Lower lobe of right lung (tissue), 2 donors: ENCODE results near the gene CFHR1. TPM values are rescaled to one million over a fixed set of nuclear protein-coding genes. Genes with fewer than 3 reads are reported as not detected.
"Not testable (repeated sequence)": the region's sequence is repeated elsewhere in the genome, so short reads cannot be mapped to it uniquely, and the experiment has no call there.

Experiments
- ATAC-seq, 2 donors: fragments of 200-7000 bp; cut with Tn5 transposase; one replicate each; pipeline ENCODE4 v1.9.1; 2020 to 2022; ENCODE audit warnings: mild to moderate bottlenecking in 2 of 2, moderate library complexity in 2 of 2
- DNase-seq: peaks from one replicate; pipeline ENCODE4 v3.0.0-alpha.2; 2020
- H3K27ac ChIP-seq: fragments of 200-600 bp; one replicate; pipeline ENCODE4 v1.8.0; 2022
- H3K27me3 ChIP-seq: fragments of 200-600 bp; one replicate; pipeline ENCODE4 v1.8.0; 2022; ENCODE audit warnings: low read depth
- H3K36me3 ChIP-seq: fragments of 200-600 bp; one replicate; pipeline ENCODE4 v1.8.0; 2022; ENCODE audit warnings: mild to moderate bottlenecking
- H3K4me1 ChIP-seq: fragments of 200-600 bp; one replicate; pipeline ENCODE4 v1.8.0; 2022
- H3K4me3 ChIP-seq: fragments of 200-600 bp; one replicate; pipeline ENCODE4 v1.8.0; 2022; ENCODE audit warnings: mild to moderate bottlenecking
- H3K9me3 ChIP-seq: fragments of 200-600 bp; one replicate; pipeline ENCODE4 v1.8.0; 2022
- intact Hi-C: fragments of 100-400 bp; cut with DNase I; formaldehyde crosslinking; loops from one replicate; pipeline ENCODE4 v1.11.0; 2022
- total RNA-seq: library from RNA; stranded (reverse); fragmentation: NEBNext Ultra II Directional; extraction: Animal tissue kit (Norgen Biotek cat#: 25700); gene quantifications from one replicate; pipeline ENCODE4 v1.2.1, GENCODE V29; 2021
- TF ChIP-seq, protein P1 (sequence below): fragments of 200-600 bp; IDR thresholded peaks from one replicate; pipeline ENCODE4 v1.8.0; 2022; ENCODE audit warnings: antibody characterized with exemption, mild to moderate bottlenecking
- donor health status: DM: no; HTN: yes; CAD: no; lungs with severe emphysema.

The CFHR1 gene
- total RNA-seq, 1 donor from 2014 or later: 0.74 TPM

DNA sequence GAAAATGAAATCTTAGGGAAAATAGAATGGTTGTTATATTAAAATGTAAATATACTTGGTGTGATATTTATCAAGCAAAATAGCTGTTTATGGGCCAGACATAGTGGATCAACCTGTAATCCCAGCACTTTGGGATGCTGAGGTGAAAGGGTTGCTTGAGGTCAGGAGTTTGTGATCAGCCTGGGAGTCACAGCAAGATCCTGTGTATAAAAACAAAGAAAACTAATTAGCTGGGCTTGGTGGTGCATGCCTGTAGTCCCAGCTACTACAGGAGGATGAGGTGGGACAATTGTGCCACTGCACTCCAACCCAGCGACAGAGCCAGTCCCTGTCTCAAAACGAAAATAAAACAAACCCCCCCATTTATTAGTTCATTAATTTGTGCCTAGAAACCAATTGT, 21.6 kb upstream of the CFHR1 start:
- ATAC-seq: no peak
- TF ChIP-seq, protein P1, sequence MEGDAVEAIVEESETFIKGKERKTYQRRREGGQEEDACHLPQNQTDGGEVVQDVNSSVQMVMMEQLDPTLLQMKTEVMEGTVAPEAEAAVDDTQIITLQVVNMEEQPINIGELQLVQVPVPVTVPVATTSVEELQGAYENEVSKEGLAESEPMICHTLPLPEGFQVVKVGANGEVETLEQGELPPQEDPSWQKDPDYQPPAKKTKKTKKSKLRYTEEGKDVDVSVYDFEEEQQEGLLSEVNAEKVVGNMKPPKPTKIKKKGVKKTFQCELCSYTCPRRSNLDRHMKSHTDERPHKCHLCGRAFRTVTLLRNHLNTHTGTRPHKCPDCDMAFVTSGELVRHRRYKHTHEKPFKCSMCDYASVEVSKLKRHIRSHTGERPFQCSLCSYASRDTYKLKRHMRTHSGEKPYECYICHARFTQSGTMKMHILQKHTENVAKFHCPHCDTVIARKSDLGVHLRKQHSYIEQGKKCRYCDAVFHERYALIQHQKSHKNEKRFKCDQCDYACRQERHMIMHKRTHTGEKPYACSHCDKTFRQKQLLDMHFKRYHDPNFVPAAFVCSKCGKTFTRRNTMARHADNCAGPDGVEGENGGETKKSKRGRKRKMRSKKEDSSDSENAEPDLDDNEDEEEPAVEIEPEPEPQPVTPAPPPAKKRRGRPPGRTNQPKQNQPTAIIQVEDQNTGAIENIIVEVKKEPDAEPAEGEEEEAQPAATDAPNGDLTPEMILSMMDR: no peak
- no peaks in the 10 kb centered on the region for H3K9me3 ChIP-seq
- H3K4me1 ChIP-seq: no peaks in the 10 kb centered on the region
- no peak for DNase-seq
- no peaks in the 10 kb centered on the region for H3K27me3 ChIP-seq
- intact Hi-C loops: no loop called here
- no peak overlapping the region for H3K4me3 ChIP-seq
- H3K27ac ChIP-seq: no peak overlapping the region
- H3K36me3 ChIP-seq: no peaks in the 10 kb centered on the region

DNA sequence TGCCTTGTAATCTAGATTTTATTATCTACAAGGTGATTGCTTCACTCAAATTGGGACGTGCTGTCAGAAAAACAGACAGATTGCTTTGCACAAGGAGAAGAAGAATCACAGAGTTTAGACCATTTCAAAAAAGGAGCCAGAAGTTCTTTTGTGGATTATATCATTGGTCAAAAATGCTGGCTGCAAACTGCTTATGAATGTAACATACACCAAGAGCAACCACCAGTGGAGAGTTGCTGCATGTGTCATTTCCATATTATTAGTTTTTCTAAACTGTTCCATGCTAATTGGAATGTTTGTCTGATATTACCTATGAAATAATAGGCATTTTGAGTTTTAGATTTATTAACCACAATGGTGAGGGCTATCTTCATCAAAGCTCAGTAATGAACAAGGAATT, 17.6 kb upstream of the CFHR1 start:
- H3K4me1 ChIP-seq, H3K36me3 ChIP-seq, H3K4me3 ChIP-seq, intact Hi-C loops, DNase-seq, H3K9me3 ChIP-seq, ATAC-seq, H3K27ac ChIP-seq, H3K27me3 ChIP-seq: not testable (repeated sequence)

DNA sequence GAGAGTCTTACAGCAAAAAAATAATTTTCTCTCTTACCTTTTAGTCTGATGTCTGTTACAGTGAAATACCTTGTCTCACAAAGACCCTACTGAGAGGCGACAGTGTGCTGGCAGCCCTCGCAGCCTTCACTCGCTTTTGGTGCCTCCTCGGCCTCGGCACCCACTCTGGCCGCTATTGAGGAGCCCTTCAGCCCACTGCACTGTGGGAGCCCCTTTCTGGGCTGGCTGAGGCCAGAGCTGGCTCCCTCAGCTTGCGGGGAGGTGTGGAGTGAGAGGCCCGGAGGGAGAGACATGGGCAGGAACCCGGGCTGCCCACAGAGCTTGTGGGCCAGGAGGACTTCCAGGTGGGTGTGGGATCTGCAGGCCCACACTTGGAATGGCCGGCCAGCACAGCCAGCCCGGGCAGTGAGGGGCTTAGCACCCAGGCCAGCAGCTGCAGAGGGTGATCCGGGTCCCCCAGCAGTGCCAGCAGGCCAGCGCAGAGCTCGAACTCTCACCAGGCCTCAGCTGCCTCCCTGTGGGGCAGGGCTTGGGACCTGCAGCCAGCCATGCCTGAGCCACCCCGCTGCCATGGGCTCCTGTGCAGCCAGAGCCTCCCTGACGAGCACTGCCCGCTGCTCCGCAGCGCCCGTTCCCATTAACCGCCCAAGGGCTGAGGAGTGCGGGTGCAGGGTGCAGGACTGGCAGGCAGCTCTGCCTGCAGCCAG, 10.8 kb upstream of the CFHR1 start:
- Histone ChIP-seq H3K9me3 (no peaks in the 10 kb centered on the region), H3K4me1 (no peaks in the 10 kb centered on the region), H3K36me3 (no peaks in the 10 kb centered on the region), H3K27ac (no peak overlapping the region), H3K4me3 (no peak overlapping the region), H3K27me3 (no peaks in the 10 kb centered on the region)
- intact Hi-C loops: no loop called here
- TF ChIP-seq, protein P1: no peak
- DNase-seq: no peak
- peak in 1 of 2 donors; percentile 29 for ATAC-seq

DNA sequence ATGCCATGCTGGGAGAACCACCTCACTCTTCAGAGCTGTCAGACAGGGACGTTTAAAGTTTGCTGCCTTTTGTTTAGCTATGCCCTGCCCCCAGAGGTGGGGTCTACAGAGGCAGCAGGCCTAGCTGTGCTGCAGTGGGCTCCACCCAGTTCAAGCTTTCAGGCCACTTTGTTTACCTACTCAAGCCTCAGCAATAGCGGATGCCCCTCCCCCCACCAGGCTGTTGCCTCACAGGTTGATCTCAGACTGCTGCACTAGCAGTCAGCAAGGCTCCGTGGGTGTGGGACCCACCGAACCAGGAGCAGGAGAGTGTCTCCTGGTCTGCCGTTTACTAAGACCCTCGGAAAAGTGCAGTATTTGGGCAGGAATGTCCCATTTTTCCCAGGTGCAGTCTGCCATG, 2.1 kb upstream of the CFHR1 start:
- H3K9me3 ChIP-seq, H3K36me3 ChIP-seq, H3K4me1 ChIP-seq, H3K27me3 ChIP-seq, H3K27ac ChIP-seq, H3K4me3 ChIP-seq, ATAC-seq, intact Hi-C loops: not testable (repeated sequence)
- peak; percentile 44 for DNase-seq

DNA sequence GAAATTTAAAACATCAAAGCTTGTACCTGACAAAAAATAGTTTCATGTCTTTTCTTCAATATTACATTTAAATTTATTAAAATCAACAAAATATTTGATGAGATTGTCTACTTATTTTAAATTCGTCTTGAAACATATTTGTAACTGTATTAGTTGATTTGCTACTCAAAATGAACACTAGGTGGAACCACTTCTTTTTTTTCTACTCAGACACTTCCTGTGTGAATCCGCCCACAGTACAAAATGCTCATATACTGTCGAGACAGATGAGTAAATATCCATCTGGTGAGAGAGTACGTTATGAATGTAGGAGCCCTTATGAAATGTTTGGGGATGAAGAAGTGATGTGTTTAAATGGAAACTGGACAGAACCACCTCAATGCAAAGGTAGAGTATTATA, 8.3 kb downstream of the CFHR1 start:
- H3K9me3 ChIP-seq, DNase-seq, H3K36me3 ChIP-seq, H3K27me3 ChIP-seq, H3K4me1 ChIP-seq, H3K4me3 ChIP-seq, intact Hi-C loops, H3K27ac ChIP-seq: not testable (repeated sequence)
- ATAC-seq: peak in 1 of 2 donors; percentile 65
- TF ChIP-seq, protein P1: peak; percentile 34

DNA sequence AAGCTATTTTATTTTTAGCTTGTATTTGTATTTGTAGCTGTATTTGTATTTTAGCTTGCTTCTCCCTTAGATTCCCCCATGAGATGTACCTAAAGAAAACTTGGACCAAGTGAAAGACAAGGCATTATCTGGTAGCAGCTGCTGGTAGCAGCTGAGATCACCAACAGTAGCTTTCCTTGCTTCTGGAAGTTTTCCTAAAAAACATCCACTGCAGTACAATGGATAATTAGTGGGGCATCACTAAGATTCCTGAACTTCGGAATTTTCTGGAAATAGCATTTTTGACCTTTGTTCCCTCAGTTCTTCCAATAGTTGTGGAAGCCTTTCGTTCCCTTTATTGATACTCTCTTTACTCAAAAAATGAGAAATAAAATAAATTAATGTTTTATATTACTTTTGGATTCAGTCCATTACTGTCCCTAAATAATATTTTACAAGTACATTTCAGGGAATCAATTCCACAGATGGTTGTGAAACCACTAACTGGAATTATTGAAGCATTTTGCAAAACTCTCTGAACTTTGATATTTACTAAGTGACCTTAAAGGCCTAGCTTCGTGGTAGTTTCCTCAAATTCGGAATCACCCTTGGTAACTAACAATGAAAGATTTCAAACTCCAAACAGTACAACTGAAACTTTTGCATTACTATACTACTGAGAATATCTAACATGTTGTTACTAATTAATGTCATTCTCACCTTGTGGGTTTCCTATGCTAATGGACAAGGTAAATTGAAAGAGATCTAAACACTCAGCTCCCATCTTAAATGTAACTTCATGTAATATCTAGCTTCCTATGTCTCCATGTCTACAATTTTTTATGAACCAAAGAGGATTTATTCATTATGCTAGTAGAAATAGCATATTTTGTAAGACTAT, 30.3 kb downstream of the CFHR1 start:
- H3K4me1 ChIP-seq, intact Hi-C loops, ATAC-seq: not testable (repeated sequence)

DNA sequence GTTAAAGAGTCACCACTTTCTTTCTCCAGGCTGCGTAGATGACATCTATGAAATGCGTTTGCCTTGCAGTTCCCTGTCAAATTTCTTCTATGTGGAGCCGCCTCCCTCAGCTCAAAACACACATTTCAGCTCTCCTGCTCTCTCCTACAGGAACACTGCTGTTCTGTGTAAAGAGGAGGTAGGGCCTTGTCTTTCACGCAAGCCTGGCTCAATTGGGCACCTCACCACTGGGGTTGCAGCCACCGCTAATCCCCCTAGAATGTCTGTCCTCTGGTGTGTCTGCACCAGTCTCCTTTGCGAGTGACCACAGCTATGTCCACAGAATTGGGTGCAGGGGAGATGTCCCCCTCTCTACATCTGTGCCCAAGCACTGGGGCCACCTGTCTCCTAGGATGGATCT, 36.5 kb downstream of the CFHR1 start:
- ATAC-seq: no peak
- H3K4me1 ChIP-seq: no peaks in the 10 kb centered on the region
- H3K27ac ChIP-seq: no peak overlapping the region
- H3K27me3 ChIP-seq: no peaks in the 10 kb centered on the region
- no peaks in the 10 kb centered on the region for H3K36me3 ChIP-seq
- intact Hi-C loops: no loop called here
- no peaks in the 10 kb centered on the region for H3K9me3 ChIP-seq
- no peak overlapping the region for H3K4me3 ChIP-seq
- DNase-seq: no peak
- TF ChIP-seq, protein P1: no peak

More for the DNA sequence above, 30.3 kb downstream of the CFHR1 start:
- H3K36me3 ChIP-seq, DNase-seq, H3K27ac ChIP-seq, H3K27me3 ChIP-seq, H3K9me3 ChIP-seq, H3K4me3 ChIP-seq: not testable (repeated sequence)
